DMS153 (cell line): ENCODE results near the gene CTXN3.

Source experiments
- DNase-seq: peaks from one replicate; lab custom pipeline; 2025; lab: John Stamatoyannopoulos, UW

Gene CTXN3

DNA sequence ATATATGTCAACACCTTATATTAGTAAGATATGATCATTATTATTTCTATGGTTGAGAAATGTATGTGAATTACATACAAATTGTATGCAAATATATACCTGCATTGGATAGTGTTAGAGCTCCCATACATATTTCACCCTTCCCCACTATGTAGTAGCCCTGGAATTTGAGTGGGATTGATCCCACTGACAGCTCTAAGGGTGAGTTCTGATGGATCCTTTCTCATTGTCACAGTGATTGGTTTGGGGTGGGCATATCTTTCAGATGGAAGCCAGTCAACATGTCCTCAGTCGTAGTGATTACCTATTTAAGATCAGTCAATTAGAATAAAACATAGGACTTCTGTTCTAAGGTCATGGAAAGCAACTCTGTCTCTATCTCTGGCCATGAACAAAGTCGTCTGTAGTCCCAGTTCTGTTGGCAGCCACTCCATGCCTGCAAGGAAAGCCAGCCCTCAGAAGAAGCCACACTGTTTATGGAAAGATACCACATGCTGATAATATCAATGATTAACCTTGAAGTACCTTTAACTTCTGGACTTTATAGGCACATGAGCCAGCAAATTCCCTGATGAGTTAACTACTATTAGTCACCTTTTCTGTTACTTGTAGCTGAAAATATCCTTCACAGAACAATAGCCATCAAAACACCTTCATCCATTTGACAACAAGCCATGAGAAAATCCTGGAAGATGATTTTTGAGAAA is 49.2 kb downstream of the CTXN3 start:
- no peak for DNase-seq

DNA sequence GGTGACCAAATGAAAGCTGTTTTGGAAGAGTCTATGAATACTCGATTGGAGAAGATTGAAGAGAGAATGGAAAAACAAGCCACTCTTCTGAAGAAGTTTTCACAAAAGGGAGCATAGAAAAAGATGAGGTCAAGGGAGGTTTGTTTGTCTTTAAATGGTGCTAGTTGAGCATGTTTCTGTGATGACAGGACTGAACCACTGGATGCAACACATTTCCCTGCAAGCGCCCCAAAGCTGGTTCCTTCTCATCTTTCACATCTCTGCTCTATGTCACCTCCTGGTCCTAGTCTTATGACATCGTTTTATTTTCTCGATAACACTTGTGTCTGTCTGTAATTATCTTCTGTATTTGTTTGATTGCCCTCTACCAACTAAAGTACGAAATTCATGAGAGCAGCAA is 50.5 kb downstream of the CTXN3 start:
- DNase-seq = no peak

DNA sequence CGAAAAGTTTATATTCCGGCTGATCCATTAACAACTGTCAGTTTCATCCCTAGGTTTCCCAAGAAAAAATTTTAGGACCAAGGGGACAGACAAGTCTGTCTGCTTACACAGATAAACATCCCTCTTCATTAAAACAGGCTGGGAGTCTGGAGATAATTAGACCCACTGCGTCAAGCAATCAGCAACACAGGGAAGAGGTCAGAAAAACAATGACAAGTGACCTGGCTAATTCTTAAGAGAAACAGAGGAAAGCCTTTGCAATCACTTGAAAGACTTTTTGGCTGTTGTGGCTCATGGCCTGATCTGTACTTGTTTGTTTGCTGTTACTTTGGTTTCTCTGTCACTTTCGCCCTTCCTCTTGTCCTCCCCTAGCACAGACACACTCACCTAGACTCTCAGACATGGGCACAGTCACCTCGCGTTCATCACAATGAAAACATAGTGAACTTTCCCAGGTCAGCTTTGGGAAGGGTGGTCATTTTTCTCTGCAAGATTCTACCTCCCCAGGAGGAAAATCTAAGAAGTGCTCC is 51.4 kb downstream of the CTXN3 start:
- DNase-seq = no peak

DNA sequence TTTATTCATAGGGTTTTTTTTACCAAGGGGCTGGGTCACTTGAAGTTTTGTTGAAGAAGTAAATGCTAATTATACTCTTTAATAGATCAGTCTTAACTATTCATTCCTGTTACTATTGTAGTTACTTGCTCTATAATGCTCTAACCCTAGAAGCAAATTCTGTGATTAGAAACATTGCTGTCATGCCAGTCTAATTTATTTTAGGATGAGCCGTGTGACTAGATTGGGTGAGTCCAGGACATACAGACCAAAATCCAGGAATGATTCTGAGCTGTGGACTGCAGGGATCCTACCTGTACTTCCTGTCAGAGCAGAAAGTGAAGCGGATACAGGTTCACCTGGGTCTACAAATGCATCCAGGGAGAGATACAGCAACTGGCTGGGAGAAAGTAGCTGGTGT is 53.6 kb downstream of the CTXN3 start:
- no peak for DNase-seq

DNA sequence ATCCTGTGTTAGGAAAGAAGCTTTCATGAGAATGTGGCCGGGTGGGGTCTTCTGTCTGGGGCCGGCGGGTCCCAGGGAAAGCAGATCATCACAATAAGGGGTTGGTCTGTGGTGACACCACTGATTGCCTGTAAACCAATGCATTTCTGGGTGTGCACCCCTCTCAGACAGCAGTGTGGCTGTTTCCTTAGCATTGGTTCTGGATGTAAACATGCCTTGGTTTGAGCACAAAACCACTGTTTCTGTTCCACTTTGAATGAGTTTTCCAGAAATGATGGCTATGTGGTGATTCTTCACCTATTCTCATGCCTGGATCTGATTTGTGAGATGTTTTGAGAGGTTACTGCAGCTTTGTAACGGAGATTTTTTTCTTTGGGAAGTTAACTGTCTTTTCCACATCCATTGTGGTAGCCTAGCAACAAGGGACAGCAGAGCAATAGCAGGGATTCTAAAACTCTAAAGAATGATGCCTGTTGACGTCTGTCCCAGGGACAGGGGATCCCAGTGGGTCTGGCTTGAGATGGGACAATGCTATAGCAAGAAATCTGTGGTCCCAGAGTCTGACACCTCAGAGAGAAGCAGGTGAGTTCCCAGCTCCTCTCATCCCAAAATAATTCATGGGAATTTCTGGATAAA is 54.2 kb downstream of the CTXN3 start, which contains the start of gene CCDC192:
Gene CCDC192 (plus strand): TSS at position 466 of the 636 bp plus-strand sequence. CDS start 55 bp downstream, at position 521.
- no peak for DNase-seq

DNA sequence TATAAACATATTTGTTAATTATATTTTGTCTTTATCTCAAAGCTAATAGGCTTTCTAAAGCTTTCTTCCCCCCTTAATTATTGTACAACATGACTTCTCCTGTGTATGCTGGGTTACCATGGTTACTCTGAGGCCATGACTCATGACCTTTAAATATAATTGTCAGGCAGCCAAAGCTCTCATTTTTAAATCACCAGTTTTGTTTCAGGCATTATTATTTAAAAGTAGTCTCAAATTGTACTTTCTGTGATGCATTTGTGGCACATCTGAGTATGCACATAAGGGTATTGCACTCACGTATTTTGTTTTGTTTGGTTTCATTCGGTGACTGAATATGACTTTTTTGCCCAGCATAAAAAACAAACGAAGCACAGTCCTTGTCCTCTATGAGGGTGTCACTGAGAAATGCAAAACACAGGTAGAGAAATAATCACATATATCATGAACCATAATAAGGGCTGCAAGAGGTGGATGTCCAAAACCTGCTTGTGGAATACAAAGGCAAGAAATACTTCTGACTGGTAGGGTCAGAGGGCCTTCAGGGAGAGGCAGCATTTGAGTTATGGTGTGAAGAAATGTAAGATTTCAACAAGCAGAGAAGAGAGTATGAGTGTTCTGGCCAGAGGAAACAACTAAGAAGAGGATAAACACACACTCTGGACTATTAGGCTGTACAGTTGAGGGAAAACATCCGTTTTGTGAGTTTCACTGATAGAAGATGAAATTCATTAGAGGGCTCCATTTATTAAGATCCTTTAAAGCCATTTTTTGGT is 56.4 kb downstream of the CTXN3 start:
- no peak for DNase-seq

DNA sequence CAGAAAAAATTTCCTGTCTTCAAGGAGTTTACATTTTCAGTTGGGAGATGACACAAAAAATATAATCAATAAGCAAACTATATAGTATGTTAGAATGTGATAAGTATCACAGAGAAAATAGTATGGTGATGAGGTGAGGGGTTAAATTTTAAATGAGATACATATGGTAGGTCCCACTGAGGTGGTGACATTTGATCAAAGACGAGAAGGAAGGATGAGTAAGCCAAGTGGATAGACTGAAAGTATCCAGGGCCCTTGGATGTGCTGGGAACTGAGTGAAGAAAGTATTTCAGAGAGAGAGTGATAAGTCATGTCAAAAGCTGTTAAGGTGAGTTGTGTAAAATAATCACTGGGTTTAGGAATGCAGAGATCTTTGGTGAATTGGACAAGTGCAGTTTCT is 57.8 kb downstream of the CTXN3 start:
- no peak for DNase-seq

DNA sequence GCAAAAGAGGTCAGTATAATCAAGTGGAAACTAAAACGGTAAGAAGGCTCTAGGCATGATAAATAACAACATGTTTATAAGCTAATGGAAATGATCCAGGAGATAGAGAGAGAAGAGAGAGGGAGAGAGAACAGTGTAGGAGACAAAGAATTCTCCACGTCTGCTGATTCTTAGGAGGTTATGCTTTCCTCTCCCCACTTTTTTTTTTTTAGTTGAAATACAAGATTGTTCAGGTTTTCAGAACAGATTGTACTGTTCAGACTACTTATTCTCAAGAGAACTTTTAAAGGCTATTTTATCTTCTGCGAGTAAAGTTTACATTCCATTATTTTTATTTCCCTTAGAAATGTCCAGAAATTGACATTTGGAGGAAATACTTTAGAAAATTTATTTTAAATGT is 58.3 kb downstream of the CTXN3 start:
- no peak for DNase-seq
